OCI-LY7 (cell line): Measurements from ENCODE around the gene SPAG9.

ENCODE experiments used
- EZH2phosphoT487 ChIP-seq: fragments of 200-600 bp; sonication (generic); IDR thresholded peaks from 2 replicates; pipeline ENCODE4 v1.6.1; 2018; ENCODE audit warnings: low read depth, borderline replicate concordance, mild to moderate bottlenecking, mixed run types, antibody characterized with exemption, low read length, moderate library complexity, mixed read lengths
- TF ChIP-seq, protein P1 (sequence below): fragments of 200-600 bp; sonication (generic); conservative IDR thresholded peaks from 2 replicates; pipeline ENCODE4 v1.5.1; 2014; ENCODE audit warnings: mild to moderate bottlenecking, antibody characterized with exemption, low read length, moderate library complexity, mixed read lengths

DNA sequence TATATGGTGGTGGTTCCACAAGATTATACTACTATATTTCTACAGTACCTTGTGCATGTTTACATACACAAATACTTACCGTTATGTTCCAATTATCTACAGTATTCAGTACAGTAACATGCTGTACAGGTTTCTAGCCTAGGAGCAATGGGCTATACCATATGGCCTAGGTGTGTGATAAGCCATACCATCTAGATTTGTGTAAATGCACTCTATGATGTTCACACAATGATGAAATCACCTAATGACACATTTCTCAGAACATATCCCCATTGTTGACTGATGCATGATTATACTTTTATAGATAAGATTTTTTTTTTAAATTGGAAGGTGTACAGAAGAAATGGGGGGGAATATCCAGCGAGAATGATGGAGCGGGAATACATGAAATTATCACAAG, 131.5 kb downstream of the SPAG9 start:
- TF ChIP-seq, protein P1, sequence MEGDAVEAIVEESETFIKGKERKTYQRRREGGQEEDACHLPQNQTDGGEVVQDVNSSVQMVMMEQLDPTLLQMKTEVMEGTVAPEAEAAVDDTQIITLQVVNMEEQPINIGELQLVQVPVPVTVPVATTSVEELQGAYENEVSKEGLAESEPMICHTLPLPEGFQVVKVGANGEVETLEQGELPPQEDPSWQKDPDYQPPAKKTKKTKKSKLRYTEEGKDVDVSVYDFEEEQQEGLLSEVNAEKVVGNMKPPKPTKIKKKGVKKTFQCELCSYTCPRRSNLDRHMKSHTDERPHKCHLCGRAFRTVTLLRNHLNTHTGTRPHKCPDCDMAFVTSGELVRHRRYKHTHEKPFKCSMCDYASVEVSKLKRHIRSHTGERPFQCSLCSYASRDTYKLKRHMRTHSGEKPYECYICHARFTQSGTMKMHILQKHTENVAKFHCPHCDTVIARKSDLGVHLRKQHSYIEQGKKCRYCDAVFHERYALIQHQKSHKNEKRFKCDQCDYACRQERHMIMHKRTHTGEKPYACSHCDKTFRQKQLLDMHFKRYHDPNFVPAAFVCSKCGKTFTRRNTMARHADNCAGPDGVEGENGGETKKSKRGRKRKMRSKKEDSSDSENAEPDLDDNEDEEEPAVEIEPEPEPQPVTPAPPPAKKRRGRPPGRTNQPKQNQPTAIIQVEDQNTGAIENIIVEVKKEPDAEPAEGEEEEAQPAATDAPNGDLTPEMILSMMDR: no peak
- TF ChIP-seq EZH2phosphoT487: no peak
